Hippocampal formation (tissue), 2 donors: ENCODE measurements around the gene AAK1.

Experiments used
- DNase-seq, 2 donors: peaks; one replicate each; lab custom pipeline; 2025; lab: John Stamatoyannopoulos, UW

AAK1 gene

GRCh38 chr2:69538872-69539548 lies 104.5 kb downstream of the AAK1 start:
- DNase-seq = no peak

- DNase-seq = no peak
Observed at GRCh38 chr2:69538249-69538648, 105.3 kb downstream of the AAK1 start.

GRCh38 chr2:69535817-69536241 lies 107.7 kb downstream of the AAK1 start:
- DNase-seq = no peak

GRCh38 chr2:69531186-69531585 lies 112.4 kb downstream of the AAK1 start:
- DNase-seq = no peak

GRCh38 chr2:69529480-69529879 lies 114.1 kb downstream of the AAK1 start:
- DNase-seq = no peak

GRCh38 chr2:69525261-69525660 lies 118.3 kb downstream of the AAK1 start:
- DNase-seq = no peak

GRCh38 chr2:69524799-69525198 lies 118.7 kb downstream of the AAK1 start:
- DNase-seq = no peak

- no peak for DNase-seq
Observed at GRCh38 chr2:69521747-69522146, 121.8 kb downstream of the AAK1 start.

- no peak for DNase-seq
Observed at GRCh38 chr2:69518841-69519240, 124.7 kb downstream of the AAK1 start.

GRCh38 chr2:69517410-69517809 lies 126.1 kb downstream of the AAK1 start:
- DNase-seq = no peak

- DNase-seq = no peak
Observed at GRCh38 chr2:69514819-69515218, 128.7 kb downstream of the AAK1 start.

GRCh38 chr2:69514406-69514805 lies 129.1 kb downstream of the AAK1 start:
- peak; percentile 18 to 32 for DNase-seq

GRCh38 chr2:69512446-69512845 lies 131.1 kb downstream of the AAK1 start:
- DNase-seq = no peak

- no peak for DNase-seq
Observed at GRCh38 chr2:69510204-69510603, 133.3 kb downstream of the AAK1 start.

GRCh38 chr2:69509750-69510140 lies 133.8 kb downstream of the AAK1 start:
- DNase-seq = no peak

GRCh38 chr2:69509011-69509749 lies 134.4 kb downstream of the AAK1 start:
- peak; percentile 36 for DNase-seq

- no peak for DNase-seq
Observed at GRCh38 chr2:69505710-69506109, 137.8 kb downstream of the AAK1 start.

GRCh38 chr2:69501301-69501700 lies 142.2 kb downstream of the AAK1 start:
- DNase-seq = no peak

GRCh38 chr2:69499966-69500365 lies 143.6 kb downstream of the AAK1 start:
- DNase-seq = no peak

- DNase-seq = no peak
Observed at GRCh38 chr2:69499242-69499641, 144.3 kb downstream of the AAK1 start.

GRCh38 chr2:69495861-69496260 lies 147.7 kb downstream of the AAK1 start:
- DNase-seq = no peak

GRCh38 chr2:69495008-69495407 lies 148.5 kb downstream of the AAK1 start:
- DNase-seq = no peak

- no peak for DNase-seq
Observed at GRCh38 chr2:69494126-69494525, 149.4 kb downstream of the AAK1 start.

GRCh38 chr2:69493268-69493667 lies 150.3 kb downstream of the AAK1 start:
- peak; percentile 63 to 64 for DNase-seq
